Stimulated activated effector memory CD8-positive, alpha-beta T cell treated with anti-CD3 and anti-CD28 coated beads, Interleukin-12 subunit alpha, Interleukin-12 subunit beta, amount 100 ng/mL, for 72 hours (primary cell): Measurements from ENCODE around the gene HES4.
"Not testable (repeated sequence)": the region's sequence is repeated elsewhere in the genome, so short reads cannot be mapped to it uniquely, and the experiment has no call there.

Experiments used
- ATAC-seq: fragments of 150-1000 bp; cut with Tn5 transposase; 2 replicates; pipeline ENCODE4 v1.10.0; 2021
- DNase-seq, 2 donors: peaks; one replicate each; pipeline ENCODE4 v3.0.0; 2021 to 2022; ENCODE audit warnings: low spot score in 2 of 2
- H3K27ac Mint-ChIP-seq: one replicate; pipeline ENCODE4 v1.8.0; 2022; ENCODE audit warnings: mild to moderate bottlenecking, mixed read lengths
- H3K36me3 Mint-ChIP-seq: one replicate; pipeline ENCODE4 v1.8.0; 2022; ENCODE audit warnings: mild to moderate bottlenecking, mixed read lengths
- H3K4me1 Mint-ChIP-seq: one replicate; pipeline ENCODE4 v1.8.0; 2022; ENCODE audit warnings: mixed read lengths
- H3K4me3 Mint-ChIP-seq: one replicate; pipeline ENCODE4 v1.8.0; 2022; ENCODE audit warnings: mild to moderate bottlenecking, mixed read lengths
- H3K9me3 Mint-ChIP-seq: one replicate; pipeline ENCODE4 v1.8.0; 2022; ENCODE audit warnings: mixed read lengths

Gene HES4

DNA sequence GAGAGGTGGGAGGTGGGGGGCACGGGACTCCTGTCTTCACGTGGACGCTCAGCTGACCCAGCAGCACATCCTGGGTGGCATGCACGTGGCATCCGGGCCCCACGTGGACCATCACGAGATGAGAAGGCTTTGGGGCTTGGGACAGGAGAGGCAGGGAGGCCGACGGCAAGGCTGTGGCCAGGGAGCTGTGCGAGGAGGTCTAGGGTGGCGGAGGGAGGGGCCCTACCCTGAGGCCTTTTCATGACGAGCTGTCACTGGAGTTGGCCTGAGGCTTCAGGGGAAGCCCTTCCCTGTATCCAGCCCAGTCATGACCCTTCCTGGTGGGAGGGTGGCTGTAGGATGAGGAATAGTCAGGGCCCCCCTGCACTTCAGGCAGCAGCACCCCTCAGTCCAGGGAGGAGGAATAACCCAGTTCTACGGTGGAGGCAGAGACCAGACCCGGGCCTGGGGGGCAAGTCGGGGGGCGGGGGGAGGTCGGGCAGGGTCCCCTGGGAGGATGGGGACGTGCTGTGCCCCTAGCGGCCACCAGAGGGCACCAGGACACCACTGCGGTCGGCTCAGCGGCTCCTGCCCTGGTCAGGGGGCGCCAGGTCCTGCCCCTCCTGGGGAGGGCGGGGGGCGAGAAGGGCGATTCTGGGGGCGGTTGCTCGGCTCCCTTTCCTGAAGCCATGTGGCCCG, 16.0 kb downstream of the HES4 start:
- DNase-seq, result peak; percentile 64 to 83
- Mint-ChIP-seq H3K9me3 (no peaks in the 10 kb centered on the region), H3K4me3 (no peak overlapping the region), H3K27ac (no peak overlapping the region), H3K4me1 (peaks cover 7% of the 10 kb centered on the region), H3K36me3 (peaks cover 2% of the 10 kb centered on the region)
- peak; percentile 64 for ATAC-seq

DNA sequence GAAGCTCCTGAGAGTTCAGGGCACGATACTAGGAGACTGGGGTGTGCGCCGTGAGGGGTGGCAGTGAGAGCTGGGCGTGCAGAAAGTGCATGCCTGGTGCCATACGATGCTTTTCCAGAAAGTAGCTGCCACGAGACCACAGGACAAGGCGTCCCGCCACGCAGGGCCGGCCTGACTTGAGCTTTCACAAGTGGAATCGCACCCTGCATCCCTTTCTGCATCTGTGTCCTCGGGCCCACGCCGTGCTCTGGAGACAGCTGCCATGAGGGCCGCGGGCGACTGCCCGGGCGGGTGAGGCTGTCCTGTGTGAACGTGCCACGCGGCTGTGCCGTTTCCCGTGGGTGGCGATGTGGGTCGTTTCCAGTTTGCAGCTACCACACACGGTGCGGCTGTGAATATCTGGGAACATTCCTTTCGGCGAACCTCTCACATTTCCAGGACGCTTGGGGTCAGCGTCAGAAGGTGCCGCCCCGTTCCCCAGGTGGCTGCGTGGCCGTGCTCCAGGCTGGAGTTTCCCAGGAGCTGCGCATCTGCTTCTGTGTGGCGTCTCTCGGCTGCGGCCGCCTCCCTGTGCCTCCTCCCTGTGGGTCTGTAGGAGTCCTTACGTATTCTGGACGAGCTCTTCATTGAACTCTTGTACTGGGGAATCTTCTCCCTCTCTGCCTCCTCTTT, 17.0 kb downstream of the HES4 start:
- Mint-ChIP-seq H3K27ac (no peak overlapping the region), H3K4me1 (no peaks in the 10 kb centered on the region), H3K9me3 (no peaks in the 10 kb centered on the region), H3K36me3 (no peaks in the 10 kb centered on the region), H3K4me3 (no peak overlapping the region)
- no peak for ATAC-seq
- no peak for DNase-seq

DNA sequence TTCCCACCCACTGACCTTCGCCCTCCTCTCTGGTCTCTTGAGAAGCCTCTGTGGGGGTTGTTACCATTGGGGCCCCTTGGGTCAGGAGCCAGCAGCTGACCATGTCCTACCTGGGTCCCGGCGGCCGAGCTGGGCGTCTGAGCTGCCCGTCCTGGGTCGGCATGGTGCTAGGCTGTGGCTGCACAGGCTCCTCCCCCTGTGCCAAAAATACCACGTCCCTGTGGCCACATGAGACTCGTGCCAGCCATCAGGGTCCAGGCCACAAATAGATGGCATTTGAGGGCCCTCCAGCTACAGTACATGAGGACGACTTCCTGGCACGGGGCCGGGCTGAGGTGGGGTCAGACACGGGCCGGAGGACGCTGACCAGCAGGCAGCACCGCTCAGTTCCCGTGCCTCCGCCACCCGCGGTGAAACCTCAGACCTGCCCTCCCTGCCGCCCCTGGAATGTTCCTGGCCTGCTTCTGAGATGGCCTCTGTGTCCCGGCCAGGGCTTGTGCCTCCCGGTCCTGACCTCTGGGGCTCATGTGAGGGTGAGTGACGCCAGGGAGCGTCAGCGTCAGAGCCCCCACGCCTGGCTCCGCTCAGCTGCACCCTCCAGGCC, 17.8 kb downstream of the HES4 start, which contains the start of gene PERM1:
PERM1 (minus strand) TSS at position 139 of the 604 bp plus-strand sequence. CDS start 1,064 bp downstream, outside the sequence.
- no peaks in the 10 kb centered on the region for H3K36me3 Mint-ChIP-seq
- DNase-seq (no peak), ATAC-seq (no peak)
- no peaks in the 10 kb centered on the region for H3K9me3 Mint-ChIP-seq
- no peak within 1 kb of the TSS for H3K27ac Mint-ChIP-seq
- H3K4me3 Mint-ChIP-seq, result no peak within 1 kb of the TSS
- H3K4me1 Mint-ChIP-seq, result no peaks in the 10 kb centered on the region

DNA sequence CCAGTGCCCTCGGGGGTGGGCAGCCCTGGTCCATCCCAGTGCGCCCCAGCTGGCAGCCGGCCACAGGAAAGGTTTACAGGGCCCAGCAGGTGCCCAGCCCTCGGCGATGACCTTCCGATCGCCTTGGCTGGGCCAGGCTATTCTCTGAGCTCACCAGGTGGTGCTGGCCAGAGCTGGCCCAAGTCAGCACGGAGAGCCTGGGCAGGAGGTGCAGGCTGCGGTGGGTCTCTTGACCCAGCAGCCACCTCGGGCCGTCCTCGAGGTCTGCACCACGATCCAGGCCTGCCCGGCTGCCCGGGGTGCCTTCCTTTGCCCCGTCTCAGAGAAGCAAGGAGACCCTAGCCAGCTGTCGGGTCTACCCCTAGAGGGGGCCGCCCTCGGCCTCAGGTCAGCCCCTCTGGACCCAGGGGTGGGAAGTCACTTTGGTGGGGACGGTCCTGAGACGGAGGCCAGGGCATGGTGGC, 18.4 kb downstream of the HES4 start:
- ATAC-seq, result no peak
- Mint-ChIP-seq H3K9me3 (no peaks in the 10 kb centered on the region), H3K36me3 (no peaks in the 10 kb centered on the region), H3K4me3 (no peak overlapping the region), H3K4me1 (no peaks in the 10 kb centered on the region), H3K27ac (no peak overlapping the region)
- no peak for DNase-seq

DNA sequence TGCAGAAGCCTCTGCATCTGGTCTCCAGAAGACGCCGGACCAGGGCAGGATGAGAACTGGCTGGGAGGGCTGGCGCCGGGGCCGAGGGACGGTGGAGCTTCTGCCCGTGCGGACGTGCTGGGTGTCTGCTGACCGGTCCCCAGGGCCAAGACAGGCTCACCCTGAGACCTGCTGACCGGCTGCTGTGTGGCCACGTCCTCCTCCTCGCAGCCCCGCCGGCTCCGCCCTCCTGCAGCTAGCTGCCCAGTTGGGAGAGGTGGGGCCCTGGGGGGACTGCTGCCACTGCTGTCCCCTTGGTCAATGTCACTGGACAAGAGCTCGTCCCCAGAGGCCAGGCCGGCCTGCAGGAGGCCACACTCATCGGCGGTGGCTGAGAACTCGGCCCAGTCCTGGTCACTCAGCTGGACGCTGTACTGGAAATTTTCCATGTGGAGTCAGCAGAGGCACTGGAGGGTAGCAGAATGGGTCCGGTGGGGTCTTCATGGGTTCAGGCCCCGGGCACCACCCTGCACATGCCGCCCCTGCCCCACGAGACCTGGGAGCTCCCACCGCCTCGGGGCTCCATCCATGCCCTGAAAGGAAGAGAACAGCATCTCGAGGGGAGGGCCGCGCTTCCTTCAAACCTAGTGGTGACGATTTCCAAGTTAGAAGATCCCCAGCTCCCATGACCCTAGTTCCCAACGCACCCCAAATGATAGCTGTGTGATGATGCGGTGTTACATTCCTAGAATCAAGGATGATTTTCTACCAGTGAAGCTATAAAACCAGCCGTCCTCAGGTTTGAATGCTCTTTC, 19.1 kb downstream of the HES4 start:
- H3K4me1 Mint-ChIP-seq, result peaks cover 3% of the 10 kb centered on the region
- ATAC-seq (no peak), DNase-seq (no peak)
- H3K4me3 Mint-ChIP-seq, result no peak overlapping the region
- no peaks in the 10 kb centered on the region for H3K9me3 Mint-ChIP-seq
- H3K36me3 Mint-ChIP-seq, result no peaks in the 10 kb centered on the region
- no peak overlapping the region for H3K27ac Mint-ChIP-seq

DNA sequence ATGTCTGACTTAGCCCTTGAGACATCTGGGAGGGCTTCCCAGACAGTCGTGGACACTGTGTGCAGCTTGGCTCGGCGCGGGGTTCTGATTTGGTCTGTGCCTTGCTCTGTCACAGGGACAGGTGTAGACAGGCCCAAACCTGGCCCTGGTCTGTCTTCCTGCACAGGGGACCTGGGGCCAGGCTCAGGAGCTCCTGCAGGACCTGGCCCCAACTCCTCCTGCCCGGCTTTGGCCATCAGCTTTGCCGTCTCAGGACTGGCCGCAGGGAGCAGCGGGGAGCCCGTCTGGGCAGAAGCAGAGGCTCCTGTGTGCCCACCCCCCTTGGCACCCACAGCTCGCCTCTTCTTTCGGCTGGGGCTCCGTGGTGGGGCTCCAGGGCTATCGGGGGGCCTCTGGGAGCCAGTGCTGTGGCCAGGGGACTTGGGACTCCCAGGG, 19.7 kb downstream of the HES4 start:
- Mint-ChIP-seq H3K9me3 (no peaks in the 10 kb centered on the region), H3K27ac (no peak overlapping the region), H3K36me3 (no peaks in the 10 kb centered on the region), H3K4me1 (peaks cover 6% of the 10 kb centered on the region), H3K4me3 (no peak overlapping the region)
- DNase-seq, result no peak
- no peak for ATAC-seq

DNA sequence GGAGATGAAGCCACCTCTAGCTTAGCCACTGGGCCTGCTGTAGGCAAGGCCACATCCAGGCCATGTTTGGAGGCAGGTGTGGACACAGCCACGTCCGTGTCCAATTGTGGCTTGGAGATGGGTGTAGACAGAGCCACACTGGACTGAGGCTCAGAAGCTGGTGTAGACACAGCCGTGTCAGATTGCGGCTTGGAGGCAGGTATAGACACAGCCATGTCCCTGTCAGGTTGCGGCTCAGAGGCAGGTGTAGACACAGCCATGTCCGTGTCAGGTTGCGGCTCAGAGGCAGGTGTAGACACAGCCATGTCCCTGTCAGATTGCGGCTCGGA, 20.2 kb downstream of the HES4 start:
- Mint-ChIP-seq H3K4me1 (peaks cover 6% of the 10 kb centered on the region), H3K36me3 (no peaks in the 10 kb centered on the region)
- ATAC-seq, result no peak

DNA sequence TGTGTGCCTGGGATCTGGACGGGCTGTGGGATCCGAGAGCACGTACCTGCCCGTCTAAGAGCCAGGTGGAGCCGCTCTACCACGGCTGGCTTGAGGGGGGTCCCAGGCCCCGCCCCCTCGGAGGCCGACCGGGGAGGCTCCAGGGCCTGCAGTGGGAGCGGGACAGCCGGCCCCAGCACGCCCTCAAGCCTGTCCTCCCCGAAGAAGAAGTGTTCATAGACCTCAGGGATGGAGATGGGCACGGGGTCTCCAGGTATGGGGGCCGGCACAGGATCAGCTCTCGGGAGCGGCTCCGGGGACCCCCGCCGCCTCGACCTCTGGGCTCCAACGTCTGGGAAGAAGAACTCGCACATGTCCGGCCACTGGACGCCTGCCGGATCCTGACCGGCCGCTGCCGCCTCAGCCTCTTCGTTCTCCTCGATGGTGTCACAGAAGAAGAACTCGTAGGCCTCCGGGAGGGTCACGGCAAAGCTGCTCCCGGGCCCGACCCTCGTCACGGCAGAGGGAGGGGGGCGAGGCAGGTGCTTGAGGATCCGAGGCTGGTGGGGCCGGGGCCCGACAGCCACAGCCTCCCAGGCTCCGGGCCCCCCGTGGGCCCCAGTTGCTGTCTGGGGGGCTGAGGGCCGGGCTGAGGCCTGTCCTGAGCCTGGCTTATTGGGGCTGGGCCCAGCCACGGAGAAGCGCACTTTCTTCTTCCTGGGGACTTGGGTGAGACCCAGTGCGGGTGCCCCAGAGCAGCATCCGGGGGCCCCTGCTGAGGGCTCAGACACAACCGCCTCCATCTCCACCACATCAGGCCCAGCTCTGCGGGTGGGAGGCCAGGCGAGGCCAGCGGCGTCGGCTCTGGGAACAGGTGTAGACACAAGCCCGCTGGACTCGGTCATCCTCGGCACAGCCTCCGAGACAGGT, 20.8 kb downstream of the HES4 start:
- DNase-seq (no peak), ATAC-seq (no peak)
- no peak overlapping the region for H3K4me3 Mint-ChIP-seq
- no peaks in the 10 kb centered on the region for H3K36me3 Mint-ChIP-seq
- peaks cover 6% of the 10 kb centered on the region for H3K4me1 Mint-ChIP-seq
- H3K27ac Mint-ChIP-seq, result no peak overlapping the region
- no peaks in the 10 kb centered on the region for H3K9me3 Mint-ChIP-seq

More for the DNA sequence above, 20.2 kb downstream of the HES4 start:
- no peaks in the 10 kb centered on the region for H3K9me3 Mint-ChIP-seq
- H3K27ac Mint-ChIP-seq, result no peak overlapping the region
- no peak overlapping the region for H3K4me3 Mint-ChIP-seq
- DNase-seq, result no peak

DNA sequence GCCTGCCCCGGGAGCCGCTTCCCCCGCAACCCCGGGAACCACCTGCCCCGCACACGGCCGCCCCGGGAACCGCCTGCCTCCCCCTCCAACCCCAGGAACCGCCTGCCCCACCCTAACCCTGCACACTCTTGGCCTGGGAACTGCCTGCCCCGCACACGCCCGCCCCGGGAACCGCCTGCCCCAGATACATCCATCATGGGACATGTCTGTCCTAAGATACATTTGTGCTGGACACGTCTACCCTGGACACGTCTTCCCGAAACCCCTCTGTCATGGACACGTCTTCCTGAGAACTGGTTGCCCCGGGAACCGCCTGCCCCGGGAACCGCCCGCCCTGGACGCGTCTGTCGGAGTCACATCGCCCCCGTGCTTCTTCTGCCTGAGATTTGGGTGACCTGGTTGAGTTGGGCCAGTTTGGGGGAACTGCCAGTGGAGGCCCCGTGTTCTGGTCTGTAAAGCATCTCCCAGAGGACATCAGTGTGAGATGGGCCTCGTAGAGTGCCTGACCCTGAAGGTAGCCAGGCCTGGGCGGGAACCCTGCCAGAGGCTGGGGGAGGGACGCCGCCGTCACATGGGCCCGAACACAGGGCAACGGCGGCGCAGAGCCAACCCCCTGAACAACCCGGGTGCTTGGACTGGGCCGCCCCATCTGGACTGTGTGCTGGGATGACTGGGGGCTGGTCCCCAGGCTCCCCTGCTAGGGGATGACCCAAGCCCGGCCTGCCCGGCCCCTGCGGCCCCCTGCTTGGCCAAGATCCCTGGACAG, 21.6 kb downstream of the HES4 start:
- Mint-ChIP-seq H3K9me3 (no peaks in the 10 kb centered on the region), H3K4me1 (peaks cover 6% of the 10 kb centered on the region), H3K4me3 (no peak overlapping the region), H3K36me3 (no peaks in the 10 kb centered on the region), H3K27ac (peak overlapping the region; percentile 45)
- no peak for DNase-seq
- ATAC-seq, result no peak

DNA sequence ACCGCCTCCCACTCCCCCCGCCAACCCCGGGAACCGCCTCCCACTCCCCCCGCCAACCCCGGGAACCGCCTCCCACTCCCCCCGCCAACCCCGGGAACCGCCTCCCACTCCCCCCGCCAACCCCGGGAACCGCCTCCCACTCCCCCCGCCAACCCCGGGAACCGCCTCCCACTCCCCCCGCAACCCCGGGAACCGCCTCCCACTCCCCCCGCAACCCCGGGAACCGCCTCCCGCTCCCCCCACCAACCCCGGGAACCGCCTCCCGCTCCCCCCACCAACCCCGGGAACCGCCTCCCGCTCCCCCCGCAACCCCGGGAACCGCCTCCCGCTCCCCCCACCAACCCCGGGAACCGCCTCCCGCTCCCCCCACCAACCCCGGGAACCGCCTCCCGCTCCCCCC, 23.1 kb downstream of the HES4 start:
- H3K27ac Mint-ChIP-seq, H3K4me3 Mint-ChIP-seq, H3K4me1 Mint-ChIP-seq, DNase-seq, H3K9me3 Mint-ChIP-seq, ATAC-seq, H3K36me3 Mint-ChIP-seq: not testable (repeated sequence)

DNA sequence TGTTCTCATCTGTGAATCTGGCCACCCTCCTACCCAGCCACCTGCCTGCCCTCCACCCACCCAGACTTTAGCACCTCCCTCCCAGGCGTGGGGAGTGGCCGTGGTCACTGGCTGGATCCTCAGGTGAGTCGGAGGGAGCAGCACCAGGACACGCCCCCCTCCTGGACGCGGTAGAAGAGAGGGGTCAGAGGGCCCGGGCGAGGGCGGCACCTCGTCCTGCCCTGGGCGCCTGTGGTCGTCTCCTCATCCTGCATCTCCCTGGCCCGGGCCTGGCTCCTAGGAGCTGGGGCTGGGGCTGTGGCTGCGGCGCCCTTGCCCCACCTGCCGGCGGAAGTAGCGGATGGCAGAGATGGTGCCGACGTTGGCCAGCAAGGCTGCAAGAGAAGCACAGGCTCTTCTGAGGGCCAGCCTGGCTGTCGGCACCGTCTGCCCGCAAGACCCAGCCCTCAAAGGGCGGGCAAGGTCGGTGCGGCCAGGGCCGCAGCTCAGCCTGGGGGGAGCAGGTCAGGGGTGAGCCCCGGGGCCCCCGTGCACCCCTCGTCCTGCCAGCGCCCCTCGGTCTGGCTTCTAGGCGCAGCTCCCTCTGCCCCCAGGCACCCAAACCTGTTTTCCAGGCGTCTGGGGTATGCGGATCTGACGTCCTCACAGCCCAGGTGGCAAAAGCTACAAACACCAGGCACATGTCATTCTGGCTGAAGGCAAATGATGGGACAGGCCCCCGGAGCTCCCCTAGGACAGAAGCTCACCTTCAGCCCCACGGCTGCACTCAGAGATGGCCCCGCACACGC, 23.8 kb downstream of the HES4 start:
- H3K27ac Mint-ChIP-seq, result no peak overlapping the region
- peaks cover 6% of the 10 kb centered on the region for H3K4me1 Mint-ChIP-seq
- H3K36me3 Mint-ChIP-seq, result no peaks in the 10 kb centered on the region
- DNase-seq (peak; percentile 57 to 77), ATAC-seq (peak; percentile 85)
- H3K9me3 Mint-ChIP-seq, result no peaks in the 10 kb centered on the region
- H3K4me3 Mint-ChIP-seq, result peak overlapping the region; percentile 46

DNA sequence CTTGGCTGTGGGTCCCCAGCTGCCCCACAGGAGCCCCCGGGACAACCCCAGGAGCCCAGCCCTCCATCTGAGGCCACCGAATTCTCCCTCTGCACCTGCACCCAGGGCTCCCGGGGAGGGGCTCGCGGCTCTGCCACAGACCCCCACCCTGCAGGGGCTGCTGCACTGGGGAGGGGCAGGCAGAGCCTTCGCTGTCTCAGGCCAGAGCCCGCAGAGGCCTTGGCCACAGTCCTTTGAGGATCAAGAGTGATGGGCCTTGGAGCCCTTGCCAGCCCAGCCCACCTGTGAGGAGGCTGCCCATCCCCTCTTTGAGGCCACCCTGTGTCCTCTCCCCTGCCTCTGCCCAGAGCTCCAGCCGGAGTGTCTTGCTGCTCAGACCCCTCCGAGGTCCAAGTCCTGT, 24.5 kb downstream of the HES4 start:
- H3K27ac Mint-ChIP-seq, result no peak overlapping the region

DNA sequence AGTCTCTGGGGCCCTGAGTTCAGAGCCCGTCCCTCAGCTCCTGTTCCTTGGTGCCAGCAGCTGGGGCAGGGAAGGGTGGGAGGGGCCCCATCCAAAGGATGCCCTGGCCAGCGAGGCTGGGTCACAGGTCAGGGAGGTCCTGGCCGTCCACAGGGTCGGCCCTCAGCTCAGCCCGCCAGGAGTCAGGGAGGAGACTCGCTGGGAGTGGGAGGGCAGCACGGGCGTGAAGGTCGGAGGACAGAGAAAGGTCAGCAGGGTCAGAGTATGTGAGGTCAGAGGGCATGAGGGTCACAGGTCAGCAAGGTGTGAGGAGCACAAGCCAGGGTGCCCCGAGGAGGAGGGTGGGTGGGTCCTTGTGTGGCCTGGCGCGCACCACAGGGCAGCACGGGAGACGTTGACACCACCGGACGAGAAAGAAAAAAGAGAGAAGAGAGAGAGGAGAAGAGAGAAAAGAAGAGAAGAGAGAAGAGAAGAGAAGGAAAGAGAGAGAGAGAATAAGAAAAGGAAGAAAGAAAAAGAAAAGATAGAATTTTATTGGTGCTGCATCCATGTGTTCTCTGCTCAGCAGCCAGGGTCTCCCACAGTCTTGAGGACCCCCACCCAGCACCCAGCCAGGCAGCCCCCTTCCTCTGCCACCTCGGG, 25.1 kb downstream of the HES4 start:
- no peak for ATAC-seq
- Mint-ChIP-seq H3K27ac (no peak overlapping the region), H3K4me1 (peaks cover 6% of the 10 kb centered on the region), H3K36me3 (no peaks in the 10 kb centered on the region), H3K4me3 (no peak overlapping the region), H3K9me3 (no peaks in the 10 kb centered on the region)
- DNase-seq, result no peak

More for the DNA sequence above, 24.5 kb downstream of the HES4 start:
- peak overlapping the region; percentile 46 for H3K4me3 Mint-ChIP-seq
- ATAC-seq (no peak), DNase-seq (no peak)
- H3K9me3 Mint-ChIP-seq, result no peaks in the 10 kb centered on the region
- peaks cover 6% of the 10 kb centered on the region for H3K4me1 Mint-ChIP-seq
- no peaks in the 10 kb centered on the region for H3K36me3 Mint-ChIP-seq
